ENCODE results near the gene FEZF1.

The FEZF1 gene

GRCh38 chr7:122339145-122339904, 34.8 kb upstream of the FEZF1 start:
- TF ChIP-seq, protein P1, sequence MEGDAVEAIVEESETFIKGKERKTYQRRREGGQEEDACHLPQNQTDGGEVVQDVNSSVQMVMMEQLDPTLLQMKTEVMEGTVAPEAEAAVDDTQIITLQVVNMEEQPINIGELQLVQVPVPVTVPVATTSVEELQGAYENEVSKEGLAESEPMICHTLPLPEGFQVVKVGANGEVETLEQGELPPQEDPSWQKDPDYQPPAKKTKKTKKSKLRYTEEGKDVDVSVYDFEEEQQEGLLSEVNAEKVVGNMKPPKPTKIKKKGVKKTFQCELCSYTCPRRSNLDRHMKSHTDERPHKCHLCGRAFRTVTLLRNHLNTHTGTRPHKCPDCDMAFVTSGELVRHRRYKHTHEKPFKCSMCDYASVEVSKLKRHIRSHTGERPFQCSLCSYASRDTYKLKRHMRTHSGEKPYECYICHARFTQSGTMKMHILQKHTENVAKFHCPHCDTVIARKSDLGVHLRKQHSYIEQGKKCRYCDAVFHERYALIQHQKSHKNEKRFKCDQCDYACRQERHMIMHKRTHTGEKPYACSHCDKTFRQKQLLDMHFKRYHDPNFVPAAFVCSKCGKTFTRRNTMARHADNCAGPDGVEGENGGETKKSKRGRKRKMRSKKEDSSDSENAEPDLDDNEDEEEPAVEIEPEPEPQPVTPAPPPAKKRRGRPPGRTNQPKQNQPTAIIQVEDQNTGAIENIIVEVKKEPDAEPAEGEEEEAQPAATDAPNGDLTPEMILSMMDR (IDR thresholded peaks at IDR 0.05; ENCODE audit: insufficient read depth, missing control alignments) = no peak
- no peak for DNase-seq (ENCODE audit: insufficient read length, low spot score)
- FAIRE-seq = no peak

GRCh38 chr7:122337011-122337410, 32.5 kb upstream of the FEZF1 start:
- FAIRE-seq (no peak), DNase-seq (ENCODE audit: insufficient read length, low spot score) (no peak)
- TF ChIP-seq, protein P1 (IDR thresholded peaks at IDR 0.05; ENCODE audit: insufficient read depth, missing control alignments) = no peak

DNA sequence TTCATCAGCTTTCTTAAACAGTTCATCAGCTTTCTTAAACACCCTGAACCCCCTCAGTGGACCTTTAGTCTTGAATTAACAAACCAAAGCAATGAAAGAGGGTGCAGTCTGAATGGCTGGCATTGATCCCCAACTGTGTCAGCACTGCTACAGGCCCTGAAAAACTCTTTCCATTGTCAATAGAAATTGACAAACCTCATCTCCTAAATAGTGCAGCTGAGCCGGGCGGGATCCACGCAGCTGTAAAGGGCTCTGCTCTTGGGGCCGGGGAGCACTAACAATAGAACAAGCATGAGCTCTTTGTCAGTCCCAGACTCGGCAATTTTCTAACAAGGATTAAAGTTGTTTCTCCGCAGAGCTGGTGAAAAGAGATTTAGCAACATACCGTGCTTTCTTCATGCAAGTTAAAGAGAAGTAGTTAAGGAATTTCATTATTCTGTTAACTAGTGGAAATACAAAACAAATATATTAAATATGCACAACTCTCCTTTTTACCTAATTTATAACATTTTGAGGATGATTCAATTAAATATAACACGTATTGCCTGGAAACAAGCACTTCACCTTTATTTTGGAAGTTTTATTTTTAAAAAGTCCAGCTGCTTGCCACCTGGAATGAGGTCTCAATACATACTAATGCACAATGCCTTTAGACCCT, 24.7 kb upstream of the FEZF1 start:
- FAIRE-seq (no peak), DNase-seq (ENCODE audit: insufficient read length, low spot score) (no peak)
- TF ChIP-seq, protein P1 (IDR thresholded peaks at IDR 0.05; ENCODE audit: insufficient read depth, missing control alignments) = no peak

DNA sequence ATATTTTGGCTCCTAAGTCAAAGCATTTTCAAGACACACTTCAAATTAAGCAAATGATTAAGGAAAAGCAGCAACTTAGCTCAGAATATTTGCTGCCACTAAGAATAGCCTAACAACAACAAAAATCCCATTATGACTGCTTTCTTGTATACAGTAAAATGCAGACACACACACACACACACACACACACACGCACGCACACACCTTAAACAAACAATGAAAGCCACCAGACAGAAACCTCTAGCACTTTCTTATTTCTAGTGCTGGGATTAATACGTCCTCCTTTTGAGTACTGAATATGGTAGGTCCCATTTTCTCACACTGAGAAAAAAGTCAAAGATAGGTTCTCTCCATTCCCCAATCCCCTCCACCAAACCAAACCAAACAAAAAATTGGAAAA, 23.4 kb upstream of the FEZF1 start:
- DNase-seq (ENCODE audit: insufficient read length, low spot score) = no peak
- TF ChIP-seq, protein P1 (IDR thresholded peaks at IDR 0.05; ENCODE audit: insufficient read depth, missing control alignments) = no peak
- FAIRE-seq = no peak

DNA sequence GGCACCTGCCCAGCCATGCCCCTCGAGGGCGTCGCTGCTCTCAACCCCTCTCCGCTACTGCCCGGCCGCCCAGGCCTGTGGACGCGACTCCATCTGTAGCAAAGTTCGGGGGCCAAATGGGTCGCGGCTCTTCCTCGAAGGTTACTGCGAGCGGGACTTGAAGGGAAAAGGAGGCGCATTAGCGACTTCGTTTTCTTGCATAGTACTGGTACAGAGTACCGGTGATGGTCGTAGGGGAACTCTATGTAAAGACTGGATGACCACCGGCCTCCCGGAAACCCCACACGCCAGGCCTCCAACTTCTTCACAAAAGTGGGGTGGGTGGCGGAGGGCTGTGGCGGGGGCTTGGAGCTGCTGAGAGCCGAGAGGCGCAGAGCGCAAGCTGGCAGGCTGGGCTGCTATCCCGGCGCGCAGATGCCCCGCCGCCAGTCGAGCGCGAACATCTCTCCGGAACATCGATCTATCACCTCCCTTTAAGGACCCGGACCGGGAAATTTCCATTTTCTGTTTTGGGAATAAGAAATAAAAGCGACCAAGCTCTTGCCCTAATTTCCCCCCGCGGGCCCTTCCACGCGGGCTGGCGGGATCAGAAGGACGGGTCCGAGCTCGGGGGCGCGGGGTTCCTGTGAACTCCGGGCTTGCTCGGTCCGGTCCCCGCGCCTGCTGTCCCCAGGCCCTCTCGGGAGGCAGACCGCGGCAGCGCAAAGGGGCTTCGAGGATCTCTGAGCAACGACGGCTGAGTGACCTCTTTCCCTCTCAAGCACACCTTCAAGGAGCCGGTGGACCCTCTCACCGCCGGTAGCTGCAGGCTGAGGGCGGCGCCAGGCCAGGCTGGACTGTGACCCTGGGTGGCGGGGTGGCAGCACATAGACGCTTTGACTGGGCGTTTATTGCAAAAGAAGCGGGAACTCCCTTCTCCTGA, 12.2 kb upstream of the FEZF1 start:
- no peak for DNase-seq (ENCODE audit: insufficient read length, low spot score)
- FAIRE-seq = no peak
- TF ChIP-seq, protein P1 (IDR thresholded peaks at IDR 0.05; ENCODE audit: insufficient read depth, missing control alignments) = no peak

DNA sequence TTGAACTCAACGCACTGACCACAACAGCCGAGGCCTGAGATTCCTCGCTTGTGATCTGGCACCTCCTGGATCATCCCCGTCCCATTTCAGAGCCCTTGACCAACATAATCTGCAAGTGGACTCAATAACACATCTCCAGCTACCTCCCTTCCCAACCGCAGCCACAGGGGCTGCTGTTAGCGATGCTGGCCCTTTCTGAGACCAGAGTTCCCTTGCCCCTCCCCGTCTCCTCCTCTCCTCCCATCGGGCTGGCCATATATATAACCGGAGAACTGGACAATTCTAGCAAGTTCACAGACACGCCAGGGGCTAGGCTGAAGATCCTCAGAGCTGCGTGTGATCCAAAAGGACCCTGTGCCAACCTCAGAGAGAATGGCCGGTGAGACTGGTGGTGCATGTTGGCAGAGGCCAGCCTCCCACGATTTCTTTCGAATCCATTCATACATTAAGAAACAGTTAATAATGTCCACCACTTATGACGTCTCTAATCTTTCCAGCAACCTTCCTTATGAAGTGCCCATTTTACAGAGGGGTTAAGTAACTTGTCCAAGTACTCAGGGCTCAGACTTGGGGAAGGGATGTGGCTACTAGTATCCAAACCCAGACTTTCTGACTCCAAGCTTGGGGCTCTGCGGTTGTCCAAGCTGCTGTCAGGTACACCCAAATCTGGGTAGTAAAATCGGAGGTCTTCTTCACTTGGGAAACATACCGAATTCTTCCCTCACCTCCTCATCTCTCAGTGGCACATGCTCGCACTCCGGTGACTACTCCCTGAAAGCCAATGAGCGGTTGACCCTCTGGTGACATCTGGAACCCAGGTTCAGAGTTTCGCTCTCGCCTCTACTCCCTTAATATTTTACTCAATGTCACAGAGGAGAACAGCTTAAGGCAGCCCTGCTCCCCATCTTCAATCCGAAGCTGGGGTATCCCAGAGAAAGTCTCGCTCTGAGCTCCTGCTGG, 11.2 kb upstream of the FEZF1 start:
- DNase-seq (ENCODE audit: insufficient read length, low spot score) = no peak
- FAIRE-seq = no peak
- TF ChIP-seq, protein P1 (IDR thresholded peaks at IDR 0.05; ENCODE audit: insufficient read depth, missing control alignments) = no peak
